Measurements from ENCODE around the gene DLG3. TPM values are rescaled to one million over a fixed set of nuclear protein-coding genes. Genes with fewer than 3 reads are reported as not detected.

DLG3 gene
- total RNA-seq, 1 experiment from 2014 or later = 31.5 TPM

GRCh38 chrX:70432936-70433847 lies 11.4 kb upstream of the DLG3 start:
- peak overlapping the region; percentile 67; the same call in 1 of the 2 replicates for H3K4me3 ChIP-seq (ENCODE audit: insufficient read depth, low read depth, low read length)
- DNase-seq = peak; percentile 6
- H3K36me3 ChIP-seq (replicated peaks; ENCODE audit: control insufficient read depth, insufficient read depth, low read length) = no peaks in the 10 kb centered on the region
- H3K27me3 ChIP-seq (ENCODE audit: control insufficient read depth, insufficient read depth, low read length) = peaks cover 2% of the 10 kb centered on the region; the same call in 1 of the 2 replicates

GRCh38 chrX:70433848-70434351 lies 10.7 kb upstream of the DLG3 start:
- Histone ChIP-seq H3K4me3 (ENCODE audit: insufficient read depth, low read depth, low read length) (peak overlapping the region; percentile 67), H3K27me3 (ENCODE audit: control insufficient read depth, insufficient read depth, low read length) (peaks cover 2% of the 10 kb centered on the region; the same call in 1 of the 2 replicates), H3K36me3 (replicated peaks; ENCODE audit: control insufficient read depth, insufficient read depth, low read length) (no peaks in the 10 kb centered on the region)
- peak; percentile 87 for DNase-seq

- no peaks in the 10 kb centered on the region for H3K36me3 ChIP-seq (replicated peaks; ENCODE audit: control insufficient read depth, insufficient read depth, low read length)
- peak; percentile 94 for DNase-seq
- peak overlapping the region; percentile 67 for H3K4me3 ChIP-seq (ENCODE audit: insufficient read depth, low read depth, low read length)
Measured at GRCh38 chrX:70434352-70434866, 10.2 kb upstream of the DLG3 start.

DNA sequence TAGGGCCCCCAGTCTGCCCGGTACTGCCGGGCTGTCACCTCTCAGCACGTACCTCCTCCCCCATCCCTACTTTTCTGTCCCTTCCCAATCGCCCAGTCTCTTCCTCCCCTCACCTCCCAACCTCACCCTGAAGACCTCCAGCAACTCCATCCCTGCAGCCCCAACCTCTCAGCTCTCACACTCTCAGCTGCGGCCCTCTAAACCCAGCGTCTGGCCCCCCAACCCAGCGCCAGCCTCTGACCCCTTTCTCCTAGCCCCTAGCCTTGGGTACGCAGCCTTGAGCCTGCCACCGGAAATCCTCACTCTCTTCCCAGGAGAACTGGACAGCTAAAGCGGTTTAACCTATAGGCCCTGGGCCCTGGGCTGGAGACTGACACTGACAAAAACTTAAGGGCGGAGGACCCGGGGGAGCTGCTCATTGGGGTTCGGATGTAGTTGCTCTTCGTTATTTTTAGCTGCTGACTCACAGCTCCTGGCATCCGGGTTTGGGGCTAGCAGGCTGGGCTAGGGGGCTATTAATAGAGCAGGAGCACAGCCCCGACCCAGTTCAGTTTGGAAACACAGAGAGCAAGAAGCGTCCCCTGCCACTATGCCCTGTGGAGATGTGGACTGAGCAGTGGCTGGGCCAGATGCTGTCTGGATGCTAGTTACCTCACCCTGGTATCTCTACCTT lies 9.6 kb upstream of the DLG3 start:
- Histone ChIP-seq H3K36me3 (replicated peaks; ENCODE audit: control insufficient read depth, insufficient read depth, low read length) (no peaks in the 10 kb centered on the region), H3K27me3 (ENCODE audit: control insufficient read depth, insufficient read depth, low read length) (peaks cover 2% of the 10 kb centered on the region; the same call in 1 of the 2 replicates), H3K4me3 (ENCODE audit: insufficient read depth, low read depth, low read length) (peak overlapping the region; percentile 56)
- no peak for DNase-seq

More at GRCh38 chrX:70434352-70434866, 10.2 kb upstream of the DLG3 start:
- peaks cover 2% of the 10 kb centered on the region; the same call in 1 of the 2 replicates for H3K27me3 ChIP-seq (ENCODE audit: control insufficient read depth, insufficient read depth, low read length)

DNA sequence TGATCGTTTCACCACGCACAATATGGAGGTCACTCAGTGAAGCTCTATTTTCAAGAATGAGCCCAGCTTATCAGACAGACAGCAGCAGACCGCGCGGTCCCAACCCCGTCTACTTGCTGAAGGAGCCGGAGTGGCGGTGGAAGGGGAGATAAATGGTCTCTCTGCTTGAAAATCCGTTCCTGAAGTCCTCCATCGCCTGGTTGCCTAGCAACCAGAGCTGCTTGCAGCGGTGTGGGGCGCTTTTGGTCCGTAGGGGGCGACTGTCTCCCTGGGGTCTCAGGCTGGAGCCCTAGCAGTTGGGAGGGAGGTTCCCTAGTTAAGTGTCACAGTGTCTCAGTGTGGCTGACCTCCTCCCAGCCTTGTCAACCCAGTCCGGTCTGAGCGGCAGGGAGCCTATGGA lies 8.3 kb upstream of the DLG3 start:
- Histone ChIP-seq H3K4me3 (ENCODE audit: insufficient read depth, low read depth, low read length) (no peak overlapping the region), H3K27me3 (ENCODE audit: control insufficient read depth, insufficient read depth, low read length) (peaks cover 2% of the 10 kb centered on the region; the same call in 1 of the 2 replicates)
- peak; percentile 78 for DNase-seq

DNA sequence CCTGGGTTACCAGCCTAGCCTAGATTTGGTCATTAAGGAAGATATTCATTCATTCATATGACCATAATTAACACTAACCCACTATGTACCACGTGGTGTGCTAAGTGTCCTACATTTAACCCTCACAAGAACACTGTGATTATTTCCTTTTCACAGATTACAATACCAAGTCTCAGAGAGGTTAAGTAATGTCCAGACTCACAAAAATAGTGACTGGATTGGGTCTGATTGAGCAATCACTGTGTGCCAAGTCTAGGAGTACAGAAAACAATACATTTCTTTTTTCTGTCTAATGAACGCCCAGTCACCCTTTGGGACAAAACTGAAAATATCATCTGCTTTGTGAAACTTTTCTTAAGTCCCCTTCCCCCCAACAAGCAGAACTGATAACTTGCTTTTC lies 7.6 kb upstream of the DLG3 start:
- no peak overlapping the region for H3K4me3 ChIP-seq (ENCODE audit: insufficient read depth, low read depth, low read length)
- no peaks in the 10 kb centered on the region for H3K36me3 ChIP-seq (replicated peaks; ENCODE audit: control insufficient read depth, insufficient read depth, low read length)
- peaks cover 2% of the 10 kb centered on the region; the same call in 1 of the 2 replicates for H3K27me3 ChIP-seq (ENCODE audit: control insufficient read depth, insufficient read depth, low read length)
- no peak for DNase-seq

More for the DNA sequence above, 8.3 kb upstream of the DLG3 start:
- H3K36me3 ChIP-seq (replicated peaks; ENCODE audit: control insufficient read depth, insufficient read depth, low read length) = no peaks in the 10 kb centered on the region

GRCh38 chrX:70437921-70438665 lies 6.5 kb upstream of the DLG3 start:
- peaks cover 2% of the 10 kb centered on the region; the same call in 1 of the 2 replicates for H3K27me3 ChIP-seq (ENCODE audit: control insufficient read depth, insufficient read depth, low read length)
- no peak overlapping the region for H3K4me3 ChIP-seq (ENCODE audit: insufficient read depth, low read depth, low read length)
- DNase-seq = no peak
- H3K36me3 ChIP-seq (replicated peaks; ENCODE audit: control insufficient read depth, insufficient read depth, low read length) = no peaks in the 10 kb centered on the region

DNA sequence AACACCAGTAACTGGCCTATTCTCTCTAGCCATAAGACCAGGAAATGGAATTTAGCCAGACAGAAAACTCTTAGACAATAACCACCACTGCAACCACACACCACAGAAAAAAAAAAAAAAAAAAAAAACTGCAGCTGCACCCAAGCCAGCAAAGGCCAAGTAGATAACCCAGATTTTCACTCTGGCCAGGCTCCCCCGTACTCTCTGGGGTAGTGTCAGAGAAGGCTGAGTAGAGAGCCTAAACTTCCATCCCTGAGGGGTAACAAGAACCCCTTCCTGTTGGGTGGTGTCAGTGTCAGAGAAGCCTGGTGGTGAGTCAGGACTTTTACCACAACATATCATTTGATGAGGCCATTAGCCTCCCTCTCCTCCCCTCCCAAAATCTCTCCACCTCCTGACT lies 5.6 kb upstream of the DLG3 start:
- no peaks in the 10 kb centered on the region for H3K36me3 ChIP-seq (replicated peaks; ENCODE audit: control insufficient read depth, insufficient read depth, low read length)
- DNase-seq = no peak
- peaks cover 2% of the 10 kb centered on the region; the same call in 1 of the 2 replicates for H3K27me3 ChIP-seq (ENCODE audit: control insufficient read depth, insufficient read depth, low read length)
- no peak overlapping the region for H3K4me3 ChIP-seq (ENCODE audit: insufficient read depth, low read depth, low read length)

- H3K27me3 ChIP-seq (ENCODE audit: control insufficient read depth, insufficient read depth, low read length) = peaks cover 11% of the 10 kb centered on the region
- no peak overlapping the region for H3K4me3 ChIP-seq (ENCODE audit: insufficient read depth, low read depth, low read length)
- no peaks in the 10 kb centered on the region for H3K36me3 ChIP-seq (replicated peaks; ENCODE audit: control insufficient read depth, insufficient read depth, low read length)
- DNase-seq = peak; percentile 4
Measured at GRCh38 chrX:70442224-70442623, 2.4 kb upstream of the DLG3 start.

DNA sequence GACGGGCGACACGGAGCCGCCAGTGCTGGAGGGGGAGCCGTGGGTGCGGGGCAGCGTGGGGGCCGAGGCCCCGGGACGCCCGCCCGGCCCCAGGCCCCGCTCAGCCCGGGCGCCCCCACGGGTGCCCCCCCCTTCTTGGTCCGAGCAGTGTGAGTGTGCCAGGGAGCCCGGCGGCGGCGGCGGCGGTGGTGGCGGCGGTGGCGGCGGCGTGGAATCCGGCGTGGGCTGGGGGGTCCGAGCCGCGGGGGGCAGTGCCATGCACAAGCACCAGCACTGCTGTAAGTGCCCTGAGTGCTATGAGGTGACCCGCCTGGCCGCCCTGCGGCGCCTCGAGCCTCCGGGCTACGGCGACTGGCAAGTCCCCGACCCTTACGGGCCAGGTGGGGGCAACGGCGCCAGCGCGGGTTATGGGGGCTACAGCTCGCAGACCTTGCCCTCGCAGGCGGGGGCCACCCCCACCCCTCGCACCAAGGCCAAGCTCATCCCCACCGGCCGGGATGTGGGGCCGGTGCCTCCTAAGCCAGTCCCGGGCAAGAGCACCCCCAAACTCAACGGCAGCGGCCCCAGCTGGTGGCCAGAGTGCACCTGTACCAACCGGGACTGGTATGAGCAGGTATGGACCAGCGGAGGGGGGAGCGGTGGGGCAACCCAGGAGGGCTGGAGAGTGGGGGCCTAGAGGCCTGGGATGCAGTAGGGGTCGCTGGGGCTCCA lies 466 bp downstream of the DLG3 start:
- Histone ChIP-seq H3K36me3 (replicated peaks; ENCODE audit: control insufficient read depth, insufficient read depth, low read length) (no peaks in the 10 kb centered on the region), H3K27me3 (ENCODE audit: control insufficient read depth, insufficient read depth, low read length) (peaks cover 11% of the 10 kb centered on the region), H3K4me3 (ENCODE audit: insufficient read depth, low read depth, low read length) (peak overlapping the region; percentile 12; the same call in 1 of the 2 replicates)
- peak; percentile 55 for DNase-seq

DNA sequence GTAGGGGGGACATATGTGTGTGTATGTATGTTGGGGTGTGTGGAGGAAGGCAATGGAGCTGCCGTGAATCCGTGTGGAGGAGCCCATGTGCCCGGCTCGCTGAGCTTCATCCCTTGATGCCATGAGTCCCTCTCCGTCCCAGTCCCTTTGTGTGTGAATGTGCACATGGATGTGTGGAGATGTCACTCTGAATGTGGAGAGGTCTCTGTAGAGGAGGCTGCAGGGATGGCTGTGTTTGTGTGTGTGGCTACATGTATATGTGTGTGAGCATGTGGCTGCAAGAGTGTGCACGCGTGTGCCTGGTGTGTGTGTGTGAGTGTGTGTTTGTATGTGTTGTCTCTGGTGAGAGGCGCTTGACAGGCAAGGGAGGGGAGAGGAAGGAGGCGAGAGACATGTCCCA lies 1.3 kb downstream of the DLG3 start:
- H3K36me3 ChIP-seq (replicated peaks; ENCODE audit: control insufficient read depth, insufficient read depth, low read length) = no peaks in the 10 kb centered on the region
- H3K4me3 ChIP-seq (ENCODE audit: insufficient read depth, low read depth, low read length) = no peak overlapping the region
- DNase-seq = peak; percentile 16
- H3K27me3 ChIP-seq (ENCODE audit: control insufficient read depth, insufficient read depth, low read length) = peaks cover 11% of the 10 kb centered on the region

GRCh38 chrX:70446380-70447350 lies 2.0 kb downstream of the DLG3 start:
- peaks cover 11% of the 10 kb centered on the region for H3K27me3 ChIP-seq (ENCODE audit: control insufficient read depth, insufficient read depth, low read length)
- H3K36me3 ChIP-seq (replicated peaks; ENCODE audit: control insufficient read depth, insufficient read depth, low read length) = no peaks in the 10 kb centered on the region
- H3K4me3 ChIP-seq (ENCODE audit: insufficient read depth, low read depth, low read length) = no peak overlapping the region
- DNase-seq = peak; percentile 23
